ENCODE results near the gene AJM1.

- TF ChIP-seq POLR2AphosphoS5 (IDR thresholded peaks at IDR 0.05; ENCODE audit: low read depth, low read length) (no peak), POLR2A (IDR thresholded peaks at IDR 0.05; ENCODE audit: low read depth, low read length) (no peak)
Measured at GRCh38 chr9:136868644-136869043, 26.4 kb downstream of the AJM1 start.
